ENCODE results near the gene MGAT4A.

Gene MGAT4A

DNA sequence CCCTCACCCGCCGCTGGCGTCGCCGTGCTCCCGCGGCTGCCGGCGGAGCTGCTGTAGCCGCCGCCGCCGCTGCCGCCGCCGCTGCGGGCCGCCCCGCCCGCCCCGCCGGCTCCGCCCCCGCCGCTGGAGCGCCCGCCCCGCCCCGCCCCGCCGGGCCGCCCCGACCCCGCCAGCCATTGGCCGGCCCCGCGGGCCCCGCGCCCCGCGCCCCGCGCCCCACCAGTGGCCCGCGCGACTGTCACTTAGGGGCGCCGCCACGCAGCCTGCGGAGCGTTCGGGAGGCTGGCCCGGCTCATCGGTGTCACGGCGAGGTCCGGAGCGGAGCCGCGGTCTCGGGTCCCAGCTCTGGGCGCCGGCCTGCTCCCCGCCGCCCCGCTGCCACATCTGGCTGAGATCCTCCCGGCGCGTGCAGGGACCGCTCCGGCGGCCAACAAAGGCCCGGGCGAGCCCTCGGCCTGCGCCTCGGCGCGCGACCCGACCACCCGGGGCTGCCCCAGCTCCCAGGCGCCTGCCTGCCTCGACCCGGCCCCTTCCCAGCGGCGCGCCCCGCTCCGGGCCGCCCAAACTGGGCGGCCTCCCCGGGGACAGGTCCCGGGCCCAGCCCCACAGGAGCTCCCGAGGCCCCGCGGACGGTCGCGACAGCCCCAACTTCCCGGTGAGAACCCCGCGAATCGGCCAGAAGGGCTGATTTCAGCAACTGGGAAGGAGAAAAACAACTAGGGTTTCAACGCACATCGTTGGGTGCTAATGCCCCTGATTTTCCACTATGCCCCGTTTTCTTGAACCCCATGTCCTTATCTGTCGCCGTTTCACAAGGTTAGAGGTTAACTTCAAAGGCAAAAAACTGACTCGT, at the start of gene MGAT4A:
Gene MGAT4A, minus strand, starts transcription at position 92 of the 853 bp plus-strand sequence. CDS start 4,800 bp downstream, outside the sequence.
- DNase-seq, result peak; percentile 63 to 78

DNA sequence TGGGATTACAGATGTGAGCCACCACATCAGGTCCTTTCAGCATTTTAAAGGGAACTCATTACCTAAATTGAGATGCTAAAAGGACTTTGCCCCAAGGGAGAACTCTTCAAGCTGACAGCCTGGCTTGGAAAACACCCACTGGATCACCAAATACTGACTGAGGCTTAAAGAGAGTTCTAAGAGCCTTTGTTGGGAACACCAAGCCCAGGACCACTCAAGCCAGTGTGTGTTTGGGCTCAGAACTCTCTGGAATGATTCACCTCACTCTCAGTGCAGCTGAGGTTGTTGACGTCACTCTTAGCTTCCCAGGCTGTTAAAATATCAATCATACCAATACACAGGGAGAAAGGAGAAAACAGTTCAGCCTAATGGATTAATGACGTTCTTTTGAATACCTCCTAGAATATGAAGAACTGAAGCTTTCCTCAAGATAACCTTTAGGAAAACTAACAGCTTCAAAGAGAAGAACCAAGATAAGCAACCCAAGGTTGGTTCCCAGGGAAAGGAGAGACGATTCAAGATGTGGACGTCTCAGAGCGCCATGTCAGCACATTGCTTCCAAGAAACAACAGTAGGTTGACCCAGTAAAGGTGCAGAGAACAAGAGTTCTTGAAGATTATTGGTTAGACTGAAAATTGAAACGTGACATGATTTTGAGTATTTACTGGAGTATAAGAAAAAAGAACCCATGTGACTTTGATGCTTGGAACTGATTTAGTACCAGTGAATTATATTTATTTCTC, 48.0 kb upstream of the MGAT4A start:
- DNase-seq, result no peak

DNA sequence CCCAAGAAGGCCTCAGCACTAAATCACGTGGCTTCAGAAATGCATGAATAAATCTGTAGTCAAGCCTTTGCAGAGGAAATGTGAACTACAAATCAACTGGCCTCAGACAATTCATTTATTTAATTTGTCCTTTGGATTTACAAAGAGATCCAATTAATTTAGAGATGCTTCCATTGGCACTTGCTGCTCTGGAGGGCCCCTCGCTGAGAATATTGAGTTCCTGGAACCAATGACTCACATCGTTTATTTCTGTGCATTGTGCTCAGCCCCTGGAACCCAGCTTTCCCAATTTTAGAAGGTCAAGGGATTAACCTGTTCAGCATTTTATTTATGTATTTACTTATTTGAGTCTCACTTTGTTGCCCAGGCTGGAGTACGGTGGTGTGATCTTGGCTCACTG, 47.2 kb upstream of the MGAT4A start:
- no peak for DNase-seq

DNA sequence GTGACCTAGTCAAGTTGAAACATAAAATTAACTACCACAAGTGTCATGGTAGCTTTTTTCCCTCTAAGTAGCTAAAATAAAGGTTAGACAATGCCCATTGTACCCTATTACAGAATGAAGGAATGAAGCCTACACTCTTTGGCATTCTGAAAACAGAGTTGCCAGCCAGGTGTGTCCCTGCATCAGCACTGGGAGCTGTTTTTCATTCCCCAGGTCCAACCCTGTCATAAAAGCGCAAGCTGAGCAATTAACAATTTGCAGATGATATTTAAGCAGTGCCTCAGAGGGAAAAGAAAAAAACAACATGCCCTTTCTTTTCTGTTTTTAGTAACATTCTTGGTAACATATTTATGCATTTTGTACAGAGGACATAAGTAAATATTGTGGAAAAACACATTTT, 46.8 kb upstream of the MGAT4A start:
- DNase-seq, result no peak

DNA sequence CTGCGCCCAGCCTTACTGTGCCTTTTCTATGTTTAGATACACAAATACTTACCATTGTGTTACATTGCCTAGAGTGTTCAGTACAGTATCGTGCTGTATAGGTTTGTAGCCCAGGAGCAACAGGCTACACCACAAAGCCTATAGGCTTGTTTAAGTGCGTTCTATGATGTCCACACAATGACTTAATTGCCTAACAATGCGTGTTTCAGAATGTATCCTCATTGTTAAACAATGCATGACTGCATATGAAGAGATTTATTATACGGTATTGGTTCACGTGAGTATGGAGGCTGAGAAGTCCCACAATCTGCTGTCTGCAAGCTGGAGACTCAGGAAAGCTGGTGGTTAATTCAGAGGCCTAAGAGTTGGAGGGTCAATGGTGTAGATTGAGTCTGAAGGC, 46.1 kb upstream of the MGAT4A start:
- no peak for DNase-seq

DNA sequence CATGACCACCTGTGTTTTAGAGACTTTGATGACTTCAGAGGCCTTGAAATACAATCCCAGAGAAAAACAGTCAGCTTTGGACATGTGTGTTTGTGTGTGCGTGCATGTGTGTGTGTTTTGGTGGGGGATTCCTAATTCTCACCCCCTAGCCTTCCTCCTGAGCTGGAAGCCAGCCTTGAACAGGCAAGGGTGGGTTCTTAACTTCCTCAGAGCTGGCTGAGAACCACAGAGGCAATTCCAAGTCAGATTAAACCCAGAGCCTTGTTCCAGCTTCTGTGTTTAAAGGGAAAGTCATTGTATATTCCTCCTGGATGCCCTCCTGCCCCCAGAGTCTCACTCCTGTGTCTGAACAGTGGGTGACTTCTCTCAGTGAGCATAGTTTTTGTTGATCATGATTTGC, 45.2 kb upstream of the MGAT4A start:
- DNase-seq, result no peak

DNA sequence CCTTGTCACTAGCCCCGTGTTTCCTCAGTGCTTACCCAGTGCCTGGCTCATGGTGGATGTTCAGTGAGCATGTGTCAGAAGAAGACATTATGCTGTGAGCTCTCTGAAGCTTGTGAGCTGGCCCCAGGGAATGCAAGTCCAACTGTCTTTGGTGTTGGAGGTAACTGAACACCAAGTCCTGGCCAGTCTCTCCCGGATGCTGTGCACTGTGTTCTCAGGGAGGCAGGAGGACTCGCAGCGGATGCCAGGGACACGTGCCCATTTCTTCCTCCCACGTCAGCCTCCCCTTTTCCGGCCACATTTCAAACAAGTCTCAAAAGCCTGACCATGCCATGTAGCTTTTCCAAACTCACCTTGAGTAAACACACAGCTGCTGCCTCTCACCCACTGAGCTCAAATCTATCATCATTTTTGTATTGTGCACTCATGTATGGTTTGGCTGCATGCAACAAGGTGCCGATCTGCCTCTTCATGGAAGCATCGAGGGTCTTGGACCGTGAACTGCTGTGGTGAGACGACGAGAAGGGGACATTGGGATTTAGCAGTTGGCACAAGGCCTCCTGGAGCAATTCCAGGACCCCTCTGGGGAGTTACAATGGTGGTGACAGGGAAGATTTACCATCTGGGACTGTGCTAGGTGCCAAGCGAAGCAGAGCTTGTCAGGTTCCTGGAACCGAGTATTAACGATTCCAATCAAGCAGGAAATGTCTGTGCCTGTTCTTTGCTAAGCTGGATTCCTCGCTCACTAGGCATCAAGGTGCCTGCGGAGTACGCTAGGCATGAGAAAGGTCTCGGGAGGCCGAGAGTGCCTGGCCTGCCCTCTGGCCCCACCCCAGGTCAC, 44.4 kb upstream of the MGAT4A start:
- no peak for DNase-seq

DNA sequence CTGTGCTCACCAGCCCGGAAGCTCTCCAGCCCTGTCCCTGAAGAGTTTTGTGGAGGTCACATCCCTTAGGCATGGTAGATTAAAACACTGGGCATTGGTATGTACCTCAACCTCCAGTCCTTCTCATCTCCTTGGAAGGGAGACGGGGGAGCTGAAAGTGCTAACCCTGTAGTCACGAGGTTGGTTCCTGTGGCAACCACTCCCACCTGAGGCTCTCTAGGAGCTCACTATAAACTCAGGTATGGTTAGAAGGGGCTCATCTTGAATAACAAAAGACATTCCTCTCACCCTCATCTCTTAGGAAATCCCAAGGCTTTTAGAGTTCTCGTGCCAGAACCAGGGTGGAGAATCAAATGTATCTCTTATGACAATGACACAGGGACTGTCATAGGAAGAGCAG, 43.0 kb upstream of the MGAT4A start:
- no peak for DNase-seq

DNA sequence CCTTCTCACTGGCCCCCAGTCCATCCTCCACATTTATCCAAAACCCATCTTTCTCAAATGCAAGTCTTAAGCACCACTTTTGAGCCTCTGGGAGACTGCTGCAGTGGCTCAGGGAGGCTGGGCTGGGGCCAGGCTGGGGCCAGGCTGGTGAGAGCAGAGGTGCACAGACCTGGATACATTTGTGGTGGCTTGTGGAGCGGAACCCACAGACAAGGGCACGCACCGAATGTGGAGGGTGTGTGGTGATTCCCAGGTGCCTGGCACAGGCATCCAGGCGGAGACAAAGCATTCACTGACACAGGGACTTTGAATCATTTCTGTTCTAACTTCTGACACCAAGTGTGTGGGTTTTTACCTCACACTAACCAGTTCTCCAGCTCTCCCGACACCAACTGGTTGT, 42.2 kb upstream of the MGAT4A start:
- DNase-seq, result no peak

DNA sequence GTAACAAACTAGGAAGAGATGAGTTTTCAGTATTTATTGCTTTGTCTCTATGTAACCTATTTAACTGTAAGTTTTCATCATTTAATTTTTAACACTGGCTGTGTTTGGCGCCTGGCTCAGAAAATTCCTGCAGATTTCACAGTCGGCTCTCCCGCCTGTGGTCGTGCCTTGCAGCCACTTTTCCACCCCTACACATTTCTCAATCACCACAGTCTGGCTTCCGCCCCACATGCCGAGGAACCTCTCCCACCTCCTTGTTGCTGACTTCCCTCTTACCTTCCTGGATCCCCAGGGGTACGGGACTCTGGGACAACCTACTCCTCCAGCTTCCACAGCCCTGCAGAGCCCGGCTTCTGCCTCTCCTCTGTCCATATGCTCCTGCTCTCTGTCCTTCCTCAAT, 41.6 kb upstream of the MGAT4A start:
- DNase-seq, result no peak

DNA sequence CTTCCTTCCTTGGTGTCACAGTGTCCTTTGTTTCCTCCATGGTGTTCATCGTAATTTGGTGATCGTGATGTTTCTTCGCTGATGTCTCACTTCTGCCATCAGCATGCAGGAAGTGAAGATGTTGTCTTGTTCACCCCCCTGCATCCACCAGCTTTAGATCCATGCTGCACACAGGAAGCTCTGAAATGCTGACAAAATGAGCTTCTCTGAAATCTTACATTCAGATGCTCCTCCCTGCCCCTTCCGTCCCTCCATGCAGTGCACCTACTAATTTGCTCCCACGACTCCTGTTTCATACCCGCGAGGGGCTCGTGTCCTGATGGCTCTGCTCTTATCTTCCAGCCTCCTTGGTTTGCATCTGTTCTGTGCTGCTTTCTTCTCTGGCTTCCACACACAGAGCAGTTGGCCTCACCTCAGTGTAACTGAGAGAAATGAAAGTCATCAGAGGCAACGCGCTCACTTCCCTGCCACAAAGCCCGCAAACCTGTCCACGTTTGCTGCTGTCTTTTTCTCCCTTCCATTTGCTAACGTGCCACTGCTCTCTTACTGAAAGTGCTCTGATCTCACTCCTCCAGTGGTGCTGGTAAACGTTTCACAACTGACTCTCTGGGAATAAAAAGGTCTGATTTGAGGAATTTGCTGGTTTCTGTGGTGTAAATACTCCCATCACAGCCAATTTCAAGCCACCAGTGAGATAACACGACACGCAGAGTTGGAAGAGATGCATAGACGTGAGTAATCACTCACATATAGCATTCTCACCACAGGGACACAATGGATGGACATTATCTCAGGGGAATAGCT, 41.0 kb upstream of the MGAT4A start:
- no peak for DNase-seq

DNA sequence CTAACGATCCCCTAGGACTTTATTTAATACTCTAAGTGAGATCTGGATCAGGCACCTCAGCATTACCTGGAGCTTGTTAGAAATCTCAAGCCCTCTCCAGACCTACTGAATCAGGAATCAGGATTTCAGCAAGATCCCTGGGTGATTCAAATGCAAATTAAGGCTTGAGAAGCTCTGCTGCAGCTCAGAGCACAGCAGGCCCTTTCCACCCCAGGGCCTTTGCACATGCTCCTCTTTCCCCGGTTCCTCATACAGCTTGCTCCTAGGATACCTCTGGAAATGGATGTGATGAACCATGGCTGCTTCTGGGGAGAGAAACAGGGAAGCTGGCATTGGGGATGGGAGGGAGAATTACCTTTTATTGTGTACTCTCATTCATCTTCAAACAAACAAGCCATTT, 40.3 kb upstream of the MGAT4A start:
- no peak for DNase-seq

DNA sequence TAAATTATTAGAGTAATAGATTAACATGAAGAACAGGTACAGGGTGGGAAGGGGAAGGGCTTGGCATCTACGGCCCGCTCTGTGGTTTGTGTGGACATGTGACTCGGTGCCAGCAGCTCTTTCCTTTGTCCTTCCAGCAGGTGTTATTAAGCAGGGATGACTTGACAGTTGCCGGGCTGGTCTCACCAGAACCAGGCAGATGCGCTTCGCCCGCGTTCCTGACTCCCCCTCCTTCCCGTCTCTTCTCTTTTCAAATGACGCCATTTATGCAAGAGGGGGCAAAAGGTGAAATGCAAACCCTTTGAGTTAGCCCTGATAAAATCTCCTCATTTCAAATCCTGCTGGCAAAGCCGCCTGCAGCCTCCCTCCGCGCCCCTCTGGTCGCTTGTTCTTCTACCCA, 38.9 kb upstream of the MGAT4A start:
- DNase-seq, result no peak

DNA sequence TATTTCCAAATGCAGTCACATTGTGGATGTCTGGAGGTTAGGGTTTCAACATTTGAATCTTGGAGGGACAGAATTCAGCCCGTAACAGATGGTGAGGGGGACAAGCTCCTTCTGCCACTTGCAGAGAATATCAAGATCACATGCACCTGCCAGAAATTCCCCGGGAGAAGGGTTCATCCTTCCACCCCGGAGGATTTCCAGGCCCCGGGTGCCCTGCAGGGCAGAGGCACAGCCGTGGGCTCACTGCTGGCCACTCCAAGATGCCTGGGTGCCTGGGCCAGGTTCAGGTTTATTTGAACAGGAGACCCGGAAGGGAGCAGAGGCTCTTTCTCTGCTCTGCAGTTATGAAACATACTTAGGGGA, 38.2 kb upstream of the MGAT4A start:
- DNase-seq, result no peak

DNA sequence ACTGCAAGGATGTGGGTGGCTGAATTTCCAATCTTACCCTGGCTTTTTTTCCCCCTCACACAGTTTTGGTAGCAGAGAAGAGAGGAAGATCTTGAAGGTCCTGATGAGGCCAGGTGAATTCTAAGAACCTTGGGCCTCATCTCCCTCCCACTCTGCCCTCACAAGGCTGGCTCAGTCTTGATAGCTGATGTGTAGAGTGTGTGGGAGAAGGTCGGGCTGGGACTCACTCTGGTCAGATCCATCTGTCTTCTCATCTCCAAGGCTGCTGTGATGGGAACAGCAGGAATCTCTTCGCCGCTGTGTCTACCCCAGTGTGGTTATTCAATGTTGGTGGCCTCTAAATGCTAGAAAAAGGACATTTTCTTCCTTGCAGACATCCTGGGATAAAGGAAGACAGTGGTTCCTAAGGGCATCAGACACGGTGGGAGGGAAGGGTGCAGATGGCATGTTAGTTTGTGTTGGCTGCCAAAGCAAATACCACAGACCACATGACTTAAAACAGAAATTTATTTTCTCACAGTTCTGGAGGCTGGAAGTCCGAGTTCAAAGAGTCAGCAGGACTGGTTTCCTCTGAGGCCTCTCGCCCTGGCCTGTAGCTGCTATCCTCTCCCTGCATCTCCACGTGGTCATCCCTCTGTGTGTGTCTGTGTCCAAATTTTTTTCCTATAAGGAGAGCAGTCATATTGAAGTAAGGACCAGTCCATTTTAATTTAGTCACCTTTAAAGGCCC, 37.6 kb upstream of the MGAT4A start:
- no peak for DNase-seq

DNA sequence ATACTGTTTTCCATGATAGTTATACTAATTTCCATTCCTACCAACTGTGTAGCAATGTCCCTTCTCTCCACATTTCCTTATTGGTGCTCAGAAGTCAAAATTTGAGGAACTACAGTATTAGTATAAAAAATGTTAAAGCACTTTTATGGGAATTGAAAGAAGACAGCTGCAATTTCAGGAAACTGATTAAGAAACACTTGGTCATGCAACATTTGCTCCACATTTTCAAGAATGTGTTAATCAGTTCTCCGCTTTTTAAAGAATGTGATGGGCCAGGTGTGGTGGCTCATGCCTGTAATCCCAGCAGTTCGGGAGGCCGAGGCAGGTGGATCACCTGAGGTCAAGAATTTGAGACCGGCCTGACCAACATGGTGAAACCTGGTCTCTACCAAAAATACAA, 33.6 kb upstream of the MGAT4A start:
- DNase-seq, result no peak

DNA sequence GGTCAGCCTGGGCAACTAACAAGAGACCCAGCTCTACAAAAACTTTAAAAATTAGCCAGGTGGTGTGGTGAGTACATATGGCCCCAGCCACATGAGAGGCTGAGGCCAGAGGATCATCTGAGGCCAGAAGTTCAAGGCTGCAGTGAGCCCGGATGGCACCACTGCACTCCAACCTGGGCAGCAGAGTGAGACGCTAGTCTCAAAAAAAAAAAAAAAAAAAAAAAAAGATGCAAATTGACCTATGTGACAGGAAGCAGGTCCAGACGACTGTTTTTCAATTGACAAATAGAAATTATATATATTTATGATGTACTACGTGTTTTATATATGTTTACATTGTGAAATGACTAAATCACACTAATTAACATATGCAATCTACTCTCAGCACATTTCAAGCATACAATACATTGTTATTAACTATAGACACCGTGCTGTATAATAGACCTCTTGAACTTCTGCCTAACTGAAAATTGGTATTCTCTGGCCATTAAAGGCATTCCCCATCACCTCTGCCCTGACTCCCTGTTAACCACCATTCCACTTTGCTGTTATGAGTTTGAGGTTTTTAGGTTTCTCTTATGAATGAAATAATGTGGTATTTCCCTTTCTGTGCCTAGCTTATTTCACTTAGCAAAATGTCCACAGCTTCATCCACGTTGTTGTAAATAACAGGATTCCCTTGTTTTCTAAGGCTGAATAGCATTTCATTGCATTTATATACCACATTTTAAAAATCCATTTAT, 32.4 kb upstream of the MGAT4A start:
- no peak for DNase-seq

DNA sequence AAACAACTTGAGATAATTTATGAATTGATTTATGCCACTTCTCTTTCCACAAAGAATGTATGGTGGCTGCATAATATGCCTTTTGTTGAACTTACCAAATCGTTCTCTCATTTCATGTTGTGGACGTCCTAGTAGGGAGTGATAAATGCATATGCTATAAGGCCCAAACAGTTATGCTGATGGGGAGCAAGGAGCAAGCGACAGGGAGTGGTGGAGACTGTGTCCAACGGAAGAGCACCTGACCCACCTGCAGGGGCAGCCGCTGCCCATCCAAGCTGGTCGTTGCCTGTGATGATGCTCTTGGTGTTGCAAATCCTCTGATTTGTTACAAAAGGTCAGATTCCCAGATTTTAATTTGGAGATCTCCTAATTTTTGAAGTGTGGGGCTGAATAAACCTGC, 31.0 kb upstream of the MGAT4A start:
- DNase-seq, result no peak

DNA sequence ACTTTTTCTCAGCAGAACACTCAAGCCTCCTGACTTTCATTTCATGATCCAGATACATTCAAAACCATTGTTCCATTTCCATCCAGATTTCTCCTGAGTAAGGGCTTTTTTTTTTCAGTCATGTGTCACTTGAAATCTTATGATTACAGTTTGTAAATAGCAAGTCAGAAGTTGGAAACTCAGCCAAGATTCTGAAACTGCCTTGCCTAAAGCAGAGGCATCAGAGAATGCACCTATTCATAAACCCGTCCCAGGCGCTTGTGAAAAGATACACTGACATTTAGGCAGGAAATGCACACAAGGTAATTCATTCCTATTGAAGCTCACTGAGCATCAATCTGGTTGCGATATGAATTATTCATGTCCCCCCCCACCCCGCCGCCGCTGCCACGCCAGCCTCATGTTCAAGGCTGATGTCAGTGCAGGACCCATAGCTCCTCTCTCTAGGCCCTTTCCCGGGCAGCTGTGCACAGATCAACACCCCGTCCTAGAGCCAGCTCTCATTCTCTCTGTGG, 30.4 kb upstream of the MGAT4A start:
- DNase-seq, result no peak

DNA sequence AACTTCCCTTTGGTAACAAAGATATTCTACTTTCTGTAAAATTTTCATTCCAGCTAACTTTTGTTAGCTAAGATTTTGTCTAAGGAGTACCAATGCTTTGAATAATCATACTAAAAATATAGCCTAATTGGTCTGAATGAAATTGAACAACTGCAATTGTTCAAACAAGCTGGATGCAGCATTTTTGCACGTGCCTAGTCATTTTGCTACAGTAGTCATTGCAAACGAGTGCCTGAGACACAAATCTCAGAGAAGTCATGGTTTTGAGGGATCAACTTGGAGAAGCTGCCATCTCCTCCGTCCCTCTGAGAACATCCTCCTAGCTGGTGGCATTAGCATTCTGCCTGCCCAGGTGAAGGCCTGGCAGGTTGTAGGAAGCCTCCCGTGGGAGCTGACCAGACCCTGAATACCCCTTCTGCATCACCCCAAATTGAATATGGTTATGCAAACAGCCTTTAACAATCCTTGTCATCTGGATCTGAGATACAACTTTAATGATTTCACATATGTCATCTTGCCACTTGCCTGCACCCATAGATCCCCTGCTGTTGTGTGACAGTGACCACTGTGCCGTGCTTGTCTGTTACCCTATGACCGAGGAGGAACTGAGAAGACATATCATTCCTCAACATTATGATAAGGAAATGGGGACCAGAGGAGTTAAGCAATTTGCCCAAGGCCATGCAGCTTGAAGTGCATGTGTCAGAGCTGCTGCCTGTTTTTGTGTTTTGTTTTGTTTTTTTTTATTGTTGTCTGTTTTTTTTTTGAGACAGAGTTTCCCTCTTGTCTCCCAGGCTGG, 29.1 kb upstream of the MGAT4A start:
- no peak for DNase-seq

Data from hippocampal formation (tissue), 2 donors.